ENCODE results near the gene FIGN.

The FIGN gene

GRCh38 chr2:163553601-163554000 lies 182.2 kb downstream of the FIGN start:
- Histone ChIP-seq H3K9me3 (ENCODE audit: control insufficient read depth in 1 of 2, low read length in 2 of 2) (no peaks in the 10 kb centered on the region), H3K27me3 (ENCODE audit: low read depth, low read length) (no peaks in the 10 kb centered on the region), H3K27ac (ENCODE audit: low read length) (no peak overlapping the region), H3K4me1 (ENCODE audit: control insufficient read depth in 1 of 2, insufficient read depth in 2 of 2, low read length in 2 of 2) (no peaks in the 10 kb centered on the region), H3K4me3 (ENCODE audit: low read depth in 1 of 2, low read length in 2 of 2) (no peak overlapping the region), H3K36me3 (ENCODE audit: control insufficient read depth in 1 of 2, insufficient read depth in 2 of 2, low read length in 2 of 2) (no peaks in the 10 kb centered on the region)

GRCh38 chr2:163552758-163553157 lies 183.1 kb downstream of the FIGN start:
- Histone ChIP-seq H3K4me3 (ENCODE audit: low read depth in 1 of 2, low read length in 2 of 2) (no peak overlapping the region), H3K36me3 (ENCODE audit: control insufficient read depth in 1 of 2, insufficient read depth in 2 of 2, low read length in 2 of 2) (no peaks in the 10 kb centered on the region), H3K27ac (ENCODE audit: low read length) (no peak overlapping the region), H3K27me3 (ENCODE audit: low read depth, low read length) (no peaks in the 10 kb centered on the region), H3K9me3 (ENCODE audit: control insufficient read depth in 1 of 2, low read length in 2 of 2) (no peaks in the 10 kb centered on the region), H3K4me1 (ENCODE audit: control insufficient read depth in 1 of 2, insufficient read depth in 2 of 2, low read length in 2 of 2) (no peaks in the 10 kb centered on the region)

- Histone ChIP-seq H3K36me3 (ENCODE audit: control insufficient read depth in 1 of 2, insufficient read depth in 2 of 2, low read length in 2 of 2) (no peaks in the 10 kb centered on the region), H3K4me1 (ENCODE audit: control insufficient read depth in 1 of 2, insufficient read depth in 2 of 2, low read length in 2 of 2) (no peaks in the 10 kb centered on the region), H3K27me3 (ENCODE audit: low read depth, low read length) (no peaks in the 10 kb centered on the region), H3K27ac (ENCODE audit: low read length) (no peak overlapping the region), H3K4me3 (ENCODE audit: low read depth in 1 of 2, low read length in 2 of 2) (no peak overlapping the region), H3K9me3 (ENCODE audit: control insufficient read depth in 1 of 2, low read length in 2 of 2) (no peaks in the 10 kb centered on the region)
Measured at GRCh38 chr2:163551616-163552373, 184.0 kb downstream of the FIGN start.

GRCh38 chr2:163548970-163549369 lies 186.8 kb downstream of the FIGN start:
- no peaks in the 10 kb centered on the region for H3K4me1 ChIP-seq (ENCODE audit: control insufficient read depth in 1 of 2, insufficient read depth in 2 of 2, low read length in 2 of 2)
- H3K9me3 ChIP-seq (ENCODE audit: control insufficient read depth in 1 of 2, low read length in 2 of 2) = no peaks in the 10 kb centered on the region
- H3K27ac ChIP-seq (ENCODE audit: low read length) = no peak overlapping the region
- H3K4me3 ChIP-seq (ENCODE audit: low read depth in 1 of 2, low read length in 2 of 2) = no peak overlapping the region
- no peaks in the 10 kb centered on the region for H3K36me3 ChIP-seq (ENCODE audit: control insufficient read depth in 1 of 2, insufficient read depth in 2 of 2, low read length in 2 of 2)
- no peaks in the 10 kb centered on the region for H3K27me3 ChIP-seq (ENCODE audit: low read depth, low read length)

Data from muscle layer of duodenum (tissue), 2 donors.